ENCODE measurements around the gene GLUL.

GLUL gene

GRCh38 chr1:182383934-182384333 lies 7.7 kb downstream of the GLUL start:
- TF ChIP-seq CTCF (IDR thresholded peaks at IDR 0.05; ENCODE audit: insufficient read depth, low read length, poor library complexity, severe bottlenecking) = no peak
- no peak for TF ChIP-seq EZH2phosphoT487 (conservative IDR thresholded peaks at IDR 0.05; ENCODE audit: low read length)
- no peak overlapping the region for H3K27ac ChIP-seq (ENCODE audit: low read depth, low read length)
- H3K4me3 ChIP-seq (ENCODE audit: insufficient read depth, low read length, poor library complexity, severe bottlenecking) = no peak overlapping the region
- H3K9me3 ChIP-seq (ENCODE audit: insufficient read depth, low read length) = no peaks in the 10 kb centered on the region
- H3K9me2 ChIP-seq (replicated peaks; ENCODE audit: insufficient read depth, low read length) = no peaks in the 10 kb centered on the region
- no peaks in the 10 kb centered on the region for H3K27me3 ChIP-seq (ENCODE audit: low read length)
- H3K36me3 ChIP-seq (ENCODE audit: low read length) = no peaks in the 10 kb centered on the region
- no peak overlapping the region for H3K4me2 ChIP-seq (ENCODE audit: low read depth, low read length, poor library complexity, severe bottlenecking)
- no peaks in the 10 kb centered on the region for H3K79me2 ChIP-seq (ENCODE audit: insufficient read depth, low read length)
- no peak overlapping the region for H3K9ac ChIP-seq (ENCODE audit: low read length)
- H3F3A ChIP-seq (ENCODE audit: insufficient read depth) = no peaks in the 10 kb centered on the region
- no peaks in the 10 kb centered on the region for H4K20me1 ChIP-seq (ENCODE audit: low read depth, low read length)
- no peak overlapping the region for H2AFZ ChIP-seq (ENCODE audit: low read depth, low read length, severe bottlenecking)

GRCh38 chr1:182383037-182383661 lies 8.4 kb downstream of the GLUL start:
- no peaks in the 10 kb centered on the region for H3K27me3 ChIP-seq (ENCODE audit: low read length)
- H3K27ac ChIP-seq (ENCODE audit: low read depth, low read length) = no peak overlapping the region
- no peaks in the 10 kb centered on the region for H4K20me1 ChIP-seq (ENCODE audit: low read depth, low read length)
- no peak overlapping the region for H3K9ac ChIP-seq (ENCODE audit: low read length)
- TF ChIP-seq CTCF (IDR thresholded peaks at IDR 0.05; ENCODE audit: insufficient read depth, low read length, poor library complexity, severe bottlenecking) (no peak), EZH2phosphoT487 (conservative IDR thresholded peaks at IDR 0.05; ENCODE audit: low read length) (no peak)
- H3F3A ChIP-seq (ENCODE audit: insufficient read depth) = no peaks in the 10 kb centered on the region
- no peak overlapping the region for H3K4me3 ChIP-seq (ENCODE audit: insufficient read depth, low read length, poor library complexity, severe bottlenecking)
- H3K79me2 ChIP-seq (ENCODE audit: insufficient read depth, low read length) = no peaks in the 10 kb centered on the region
- H3K36me3 ChIP-seq (ENCODE audit: low read length) = no peaks in the 10 kb centered on the region
- no peaks in the 10 kb centered on the region for H3K9me2 ChIP-seq (replicated peaks; ENCODE audit: insufficient read depth, low read length)
- no peaks in the 10 kb centered on the region for H3K9me3 ChIP-seq (ENCODE audit: insufficient read depth, low read length)
- H2AFZ ChIP-seq (ENCODE audit: low read depth, low read length, severe bottlenecking) = no peak overlapping the region
- no peak overlapping the region for H3K4me2 ChIP-seq (ENCODE audit: low read depth, low read length, poor library complexity, severe bottlenecking)

- Histone ChIP-seq H3K4me2 (ENCODE audit: low read depth, low read length, poor library complexity, severe bottlenecking) (no peak overlapping the region), H3K79me2 (ENCODE audit: insufficient read depth, low read length) (no peaks in the 10 kb centered on the region), H3K9me3 (ENCODE audit: insufficient read depth, low read length) (no peaks in the 10 kb centered on the region), H3K4me3 (ENCODE audit: insufficient read depth, low read length, poor library complexity, severe bottlenecking) (no peak overlapping the region), H3K27ac (ENCODE audit: low read depth, low read length) (no peak overlapping the region), H4K20me1 (ENCODE audit: low read depth, low read length) (no peaks in the 10 kb centered on the region), H3F3A (ENCODE audit: insufficient read depth) (no peaks in the 10 kb centered on the region), H3K27me3 (ENCODE audit: low read length) (no peaks in the 10 kb centered on the region), H2AFZ (ENCODE audit: low read depth, low read length, severe bottlenecking) (no peak overlapping the region), H3K9me2 (replicated peaks; ENCODE audit: insufficient read depth, low read length) (no peaks in the 10 kb centered on the region), H3K9ac (ENCODE audit: low read length) (no peak overlapping the region), H3K36me3 (ENCODE audit: low read length) (no peaks in the 10 kb centered on the region)
- TF ChIP-seq CTCF (IDR thresholded peaks at IDR 0.05; ENCODE audit: insufficient read depth, low read length, poor library complexity, severe bottlenecking) (no peak), EZH2phosphoT487 (conservative IDR thresholded peaks at IDR 0.05; ENCODE audit: low read length) (no peak)
These were observed 9.4 kb downstream of the GLUL start for GRCh38 chr1:182381962-182382819.
